ENCODE data around the gene SLC9A2.
A peak's percentile ranks its signal among the peaks of the same experiment; 100 is the strongest.

SLC9A2 gene

DNA sequence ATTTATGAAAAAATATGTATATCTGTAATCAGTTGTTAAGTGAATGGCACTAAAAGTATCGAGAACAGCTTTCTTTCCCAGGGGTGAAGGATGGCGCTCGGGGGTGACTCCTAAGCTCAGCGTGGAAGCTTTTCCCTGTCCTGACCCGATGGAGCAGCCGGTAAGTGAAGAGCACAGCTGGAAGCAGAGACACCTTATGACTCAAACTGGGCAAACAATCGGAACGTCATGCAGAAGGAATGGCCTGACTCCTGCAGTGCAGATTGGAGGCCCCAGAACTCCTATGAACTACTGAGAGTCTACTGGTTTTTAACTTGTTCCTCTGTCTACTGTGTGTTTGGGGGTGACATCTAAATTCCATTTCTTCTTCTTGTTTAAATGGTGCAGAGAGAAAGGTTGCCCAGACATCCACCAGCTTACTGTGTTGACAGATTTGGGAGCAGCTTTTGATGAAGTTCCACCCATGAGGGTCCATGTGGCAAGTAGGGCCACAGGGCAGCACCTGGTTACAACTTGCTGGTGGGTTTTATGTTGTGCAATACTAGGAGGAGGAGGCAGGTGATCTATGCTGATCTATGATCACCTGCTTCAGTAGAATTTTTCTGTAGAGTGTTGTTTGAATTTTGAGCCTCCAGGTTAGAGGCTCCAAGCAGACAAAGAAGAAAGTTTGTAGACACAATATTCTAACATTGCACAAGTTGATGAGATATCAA, 89.7 kb downstream of the SLC9A2 start:
- H3K9me3 ChIP-seq (ENCODE audit: insufficient read depth, low read depth, low read length), result no peaks in the 10 kb centered on the region
- H3K36me3 ChIP-seq (ENCODE audit: insufficient read depth, low read length), result no peaks in the 10 kb centered on the region
- no peak overlapping the region for H3K9ac ChIP-seq (ENCODE audit: low read depth, low read length)
- no peak overlapping the region for H3K27ac ChIP-seq (ENCODE audit: low read depth, low read length)
- WGBS, result 65% methylated on average over 8 of the region's 8 CpGs
- peaks cover 6% of the 10 kb centered on the region; the same call in 1 of the 2 replicates for H3K4me1 ChIP-seq (ENCODE audit: insufficient read depth, low read length)
- no peak overlapping the region for H3K4me3 ChIP-seq (ENCODE audit: low read length)
- no peaks in the 10 kb centered on the region for H3K27me3 ChIP-seq (ENCODE audit: insufficient read depth, low read length)

DNA sequence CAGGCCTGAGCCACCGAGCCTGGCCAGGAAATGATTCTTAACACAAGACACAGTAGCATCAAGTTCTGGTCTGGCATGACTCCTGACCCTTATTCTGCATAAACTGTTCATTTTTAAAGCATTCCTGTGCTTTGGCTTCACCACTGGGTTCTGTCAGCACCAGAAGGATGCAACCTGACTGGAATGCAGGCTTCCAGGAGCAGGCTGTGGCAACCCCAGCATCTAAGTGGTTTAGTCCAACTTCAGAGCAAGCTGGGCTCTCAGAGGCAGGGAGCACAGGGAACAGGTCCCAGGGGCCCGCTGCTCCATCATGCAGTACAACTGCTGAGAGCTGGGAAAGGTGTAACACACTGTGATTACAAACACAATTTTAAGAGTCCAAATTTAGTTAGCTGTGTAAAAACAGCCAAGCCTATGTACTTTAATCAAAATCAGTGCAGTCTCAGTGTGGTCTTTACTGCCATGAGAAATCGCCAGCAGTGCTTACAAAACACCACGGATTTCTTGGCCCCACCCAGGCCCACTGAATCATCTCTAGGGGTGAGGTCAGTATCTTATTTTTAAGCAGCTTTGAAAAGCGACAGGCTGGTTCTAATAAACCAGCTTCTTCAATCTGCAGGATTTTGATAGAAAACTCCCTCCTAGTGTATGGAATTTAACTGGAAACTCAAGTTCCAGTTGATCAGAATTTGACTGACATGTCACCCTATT, 98.1 kb downstream of the SLC9A2 start:
- H3K4me3 ChIP-seq (ENCODE audit: low read length), result no peak overlapping the region
- peaks cover 55% of the 10 kb centered on the region for H3K36me3 ChIP-seq (ENCODE audit: insufficient read depth, low read length)
- WGBS, result 95% methylated on average over 5 of the region's 5 CpGs
- no peaks in the 10 kb centered on the region for H3K9me3 ChIP-seq (ENCODE audit: insufficient read depth, low read depth, low read length)
- no peaks in the 10 kb centered on the region for H3K4me1 ChIP-seq (ENCODE audit: insufficient read depth, low read length)
- H3K9ac ChIP-seq (ENCODE audit: low read depth, low read length), result no peak overlapping the region
- H3K27ac ChIP-seq (ENCODE audit: low read depth, low read length), result no peak overlapping the region
- H3K27me3 ChIP-seq (ENCODE audit: insufficient read depth, low read length), result no peaks in the 10 kb centered on the region

DNA sequence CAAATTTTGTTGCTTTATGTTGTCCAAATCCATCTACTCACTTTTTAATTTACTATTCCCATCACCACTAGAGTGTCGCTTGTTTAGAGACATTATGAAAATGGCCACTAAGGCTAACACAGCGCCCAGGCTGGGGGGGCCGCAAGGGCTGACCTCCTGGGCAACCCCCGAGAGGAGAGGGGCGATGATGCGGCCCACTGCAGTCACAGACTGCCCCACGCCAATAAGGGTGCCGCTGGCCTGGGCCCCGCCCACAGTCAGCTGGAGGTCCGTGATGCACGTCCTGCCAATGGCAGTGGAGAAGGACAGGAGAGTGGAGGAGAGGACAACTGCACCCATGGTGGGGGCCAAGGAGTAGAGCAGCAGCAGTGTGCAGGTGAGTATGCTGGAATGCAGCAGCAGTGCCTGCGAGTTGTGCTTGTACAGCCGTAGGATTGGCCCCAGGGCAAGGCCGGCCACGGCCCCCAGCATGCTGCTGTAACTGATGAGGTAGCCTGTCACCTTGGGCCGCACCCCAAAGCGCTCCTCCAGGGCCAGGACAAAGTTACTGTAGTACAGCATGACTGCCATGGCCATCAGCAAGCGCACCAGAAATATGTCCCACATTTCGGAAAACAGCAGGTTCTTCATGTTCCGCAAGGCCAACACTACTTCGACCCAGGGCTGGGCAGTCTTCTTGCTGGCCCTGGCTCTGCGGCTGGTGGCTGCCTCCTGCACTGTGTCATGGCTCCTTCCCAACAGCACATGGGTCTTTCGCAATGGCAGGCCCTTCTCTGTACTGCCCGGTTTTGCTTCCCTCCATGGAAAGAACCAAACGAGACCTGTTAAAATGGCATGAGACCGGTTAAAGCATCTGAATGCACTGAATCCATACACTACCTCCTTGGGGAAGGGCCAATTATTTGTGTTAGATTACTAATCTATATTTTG, 99.3 kb downstream of the SLC9A2 start:
- Histone ChIP-seq H3K9me3 (ENCODE audit: insufficient read depth, low read depth, low read length) (no peaks in the 10 kb centered on the region), H3K9ac (ENCODE audit: low read depth, low read length) (no peak overlapping the region), H3K4me3 (ENCODE audit: low read length) (no peak overlapping the region), H3K27me3 (ENCODE audit: insufficient read depth, low read length) (no peaks in the 10 kb centered on the region), H3K36me3 (ENCODE audit: insufficient read depth, low read length) (peaks cover 67% of the 10 kb centered on the region), H3K27ac (ENCODE audit: low read depth, low read length) (no peak overlapping the region), H3K4me1 (ENCODE audit: insufficient read depth, low read length) (no peaks in the 10 kb centered on the region)
- WGBS, result 95% methylated on average over 26 of the region's 26 CpGs

DNA sequence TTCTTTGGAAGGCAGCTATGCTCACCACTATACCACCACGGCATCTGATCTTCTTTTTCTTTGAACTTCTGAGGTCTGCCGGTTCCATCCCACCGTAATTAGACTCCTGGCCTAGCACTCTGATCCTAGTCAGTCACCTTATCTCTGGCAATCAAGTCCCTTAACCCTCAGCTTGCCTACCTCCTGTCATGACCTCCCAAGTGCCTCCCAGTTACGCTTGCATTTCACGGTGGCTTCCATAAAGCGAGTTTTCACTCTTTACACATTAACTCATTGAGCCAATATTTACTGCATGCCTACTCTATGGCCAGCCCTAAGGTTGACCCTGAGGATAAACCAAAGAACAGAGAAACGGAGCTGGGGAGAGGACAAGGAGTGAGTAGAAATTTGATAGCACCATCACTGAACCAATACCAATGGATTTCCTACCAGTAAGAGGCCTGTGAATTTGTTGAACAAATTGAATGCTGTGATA, 104.7 kb downstream of the SLC9A2 start:
- Histone ChIP-seq H3K27ac (ENCODE audit: low read depth, low read length) (no peak overlapping the region), H3K36me3 (ENCODE audit: insufficient read depth, low read length) (peaks cover 81% of the 10 kb centered on the region), H3K4me3 (ENCODE audit: low read length) (no peak overlapping the region), H3K9ac (ENCODE audit: low read depth, low read length) (no peak overlapping the region), H3K9me3 (ENCODE audit: insufficient read depth, low read depth, low read length) (no peaks in the 10 kb centered on the region), H3K4me1 (ENCODE audit: insufficient read depth, low read length) (no peaks in the 10 kb centered on the region), H3K27me3 (ENCODE audit: insufficient read depth, low read length) (no peaks in the 10 kb centered on the region)
- 91% methylated on average over 7 of the region's 7 CpGs for WGBS

DNA sequence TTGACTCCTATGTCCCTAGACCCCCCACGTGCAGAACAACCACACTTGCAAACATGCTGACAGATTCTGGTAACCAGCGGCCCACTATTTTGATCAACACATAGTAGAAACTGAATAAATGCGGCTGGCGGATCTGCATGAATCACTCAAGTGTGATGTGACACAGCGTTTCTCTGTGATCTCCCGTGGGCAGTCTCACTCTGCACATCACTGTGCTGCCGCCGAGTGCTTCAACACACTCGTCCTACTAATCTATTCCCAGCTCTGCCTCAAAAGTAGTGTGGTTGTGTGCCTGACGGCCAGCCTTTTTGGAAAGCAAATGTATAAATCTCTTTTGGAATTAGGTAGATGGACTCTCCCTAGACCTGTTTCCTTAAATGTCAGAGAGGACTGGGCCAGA, 105.2 kb downstream of the SLC9A2 start:
- no peak overlapping the region for H3K9ac ChIP-seq (ENCODE audit: low read depth, low read length)
- no peaks in the 10 kb centered on the region for H3K4me1 ChIP-seq (ENCODE audit: insufficient read depth, low read length)
- 96% methylated on average over 10 of the region's 10 CpGs for WGBS
- no peak overlapping the region for H3K4me3 ChIP-seq (ENCODE audit: low read length)
- no peak overlapping the region for H3K27ac ChIP-seq (ENCODE audit: low read depth, low read length)
- no peaks in the 10 kb centered on the region for H3K9me3 ChIP-seq (ENCODE audit: insufficient read depth, low read depth, low read length)
- H3K36me3 ChIP-seq (ENCODE audit: insufficient read depth, low read length), result peaks cover 80% of the 10 kb centered on the region
- H3K27me3 ChIP-seq (ENCODE audit: insufficient read depth, low read length), result no peaks in the 10 kb centered on the region

DNA sequence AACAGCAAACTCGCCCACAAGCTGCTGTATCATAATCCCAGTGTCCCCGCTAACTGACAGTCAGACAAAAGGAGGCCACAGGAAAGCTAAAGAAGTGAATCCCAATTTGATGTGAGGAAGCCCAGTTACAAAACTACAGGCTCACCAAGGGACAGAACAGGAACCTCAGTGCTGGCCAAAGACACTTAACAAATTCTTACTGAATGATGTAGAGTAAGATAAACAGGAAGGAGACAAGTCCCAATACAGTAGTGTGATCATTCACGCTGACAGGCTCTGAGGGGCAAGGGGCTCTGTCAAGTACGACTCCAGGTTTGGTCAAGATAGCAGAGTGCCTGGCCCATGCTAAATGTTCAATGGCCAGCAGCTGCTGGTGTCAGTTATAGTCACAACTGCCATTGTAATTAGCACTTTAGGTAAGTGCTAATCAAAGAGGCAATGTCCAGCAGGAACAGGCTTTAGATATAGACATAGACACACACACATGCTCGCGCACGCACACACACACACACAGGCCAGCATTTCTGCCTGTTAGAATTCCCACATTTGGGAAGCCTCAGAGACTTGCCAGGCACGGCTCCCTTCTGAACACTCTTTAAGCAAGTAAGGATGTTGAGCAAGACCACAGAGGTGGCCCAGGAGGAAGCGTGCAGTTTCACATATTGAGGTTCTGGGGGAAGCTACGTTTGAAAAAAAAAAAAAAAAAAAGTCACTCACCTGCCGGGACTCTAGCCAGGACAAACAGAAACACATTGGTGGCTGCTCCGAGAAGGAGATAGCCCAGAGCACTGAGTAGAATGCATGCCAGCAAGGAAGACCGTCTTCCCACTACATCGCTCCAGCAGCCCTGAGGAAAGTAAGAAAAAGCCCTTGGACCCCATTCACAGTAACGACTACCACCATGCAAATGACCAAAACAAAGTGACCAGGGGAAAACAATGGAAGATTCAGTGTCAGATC, 107.1 kb downstream of the SLC9A2 start:
- Histone ChIP-seq H3K4me3 (ENCODE audit: low read length) (no peak overlapping the region), H3K9ac (ENCODE audit: low read depth, low read length) (no peak overlapping the region), H3K36me3 (ENCODE audit: insufficient read depth, low read length) (peaks cover 75% of the 10 kb centered on the region), H3K4me1 (ENCODE audit: insufficient read depth, low read length) (no peaks in the 10 kb centered on the region), H3K27ac (ENCODE audit: low read depth, low read length) (no peak overlapping the region), H3K9me3 (ENCODE audit: insufficient read depth, low read depth, low read length) (no peaks in the 10 kb centered on the region), H3K27me3 (ENCODE audit: insufficient read depth, low read length) (no peaks in the 10 kb centered on the region)
- WGBS, result 87% methylated on average over 15 of the region's 15 CpGs

DNA sequence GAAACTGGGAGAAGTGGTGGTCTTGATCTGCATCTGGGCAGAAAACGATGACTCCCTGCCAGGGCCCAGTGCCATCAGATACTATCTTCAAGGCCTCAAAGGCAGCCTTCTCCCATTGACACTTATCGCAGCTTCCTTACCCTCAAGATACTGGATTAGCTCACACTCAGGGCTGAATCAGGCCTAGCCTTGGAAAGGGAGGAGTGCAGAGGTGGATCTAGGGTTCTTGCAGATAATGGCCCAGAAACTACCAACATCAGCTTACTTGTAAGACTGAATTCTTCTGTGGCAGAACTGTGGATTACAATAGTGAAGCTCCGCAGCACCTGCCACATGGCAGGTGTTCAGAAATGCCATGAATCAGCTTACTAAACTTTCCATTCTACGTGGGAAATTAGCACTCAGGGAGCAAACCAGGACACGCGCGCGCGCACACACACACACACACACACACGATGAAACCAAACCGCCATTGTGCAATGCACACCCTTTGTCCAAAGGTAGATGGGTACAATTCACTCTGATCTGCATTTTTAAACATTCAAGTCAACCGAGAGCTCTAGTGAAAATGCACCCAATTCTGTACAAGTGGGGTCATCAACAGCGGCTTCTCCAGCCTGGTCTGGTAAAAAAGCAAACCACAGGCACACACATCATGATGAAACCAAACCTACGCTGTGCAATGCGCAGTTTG, 116.2 kb downstream of the SLC9A2 start:
- H3K27ac ChIP-seq (ENCODE audit: low read depth, low read length), result no peak overlapping the region
- WGBS, result 68% methylated on average over 15 of the region's 15 CpGs
- peak overlapping the region; percentile 85 for H3K4me3 ChIP-seq (ENCODE audit: low read length)
- peaks cover 19% of the 10 kb centered on the region for H3K36me3 ChIP-seq (ENCODE audit: insufficient read depth, low read length)
- H3K9ac ChIP-seq (ENCODE audit: low read depth, low read length), result peak overlapping the region; percentile 73
- peaks cover 7% of the 10 kb centered on the region; the same call in 1 of the 2 replicates for H3K4me1 ChIP-seq (ENCODE audit: insufficient read depth, low read length)
- H3K9me3 ChIP-seq (ENCODE audit: insufficient read depth, low read depth, low read length), result no peaks in the 10 kb centered on the region
- H3K27me3 ChIP-seq (ENCODE audit: insufficient read depth, low read length), result no peaks in the 10 kb centered on the region

DNA sequence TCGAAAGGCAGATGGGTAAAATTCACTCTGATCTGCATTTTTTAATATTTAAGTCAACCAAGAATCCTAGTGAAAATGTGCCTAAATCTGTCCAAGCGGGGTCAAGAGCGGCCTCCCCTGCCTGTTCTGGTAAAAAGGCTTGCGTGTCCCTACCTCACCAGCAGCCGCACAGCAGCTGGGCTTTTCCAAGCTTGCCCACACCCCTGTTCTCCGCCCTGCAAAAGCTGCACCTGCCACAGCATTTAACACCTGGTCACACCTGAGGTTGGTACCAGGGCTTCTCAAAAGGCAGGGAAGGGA, 116.7 kb downstream of the SLC9A2 start:
- Histone ChIP-seq H3K4me3 (ENCODE audit: low read length) (peak overlapping the region; percentile 85), H3K9ac (ENCODE audit: low read depth, low read length) (peak overlapping the region; percentile 73), H3K36me3 (ENCODE audit: insufficient read depth, low read length) (peaks cover 15% of the 10 kb centered on the region), H3K4me1 (ENCODE audit: insufficient read depth, low read length) (peaks cover 7% of the 10 kb centered on the region; the same call in 1 of the 2 replicates), H3K9me3 (ENCODE audit: insufficient read depth, low read depth, low read length) (no peaks in the 10 kb centered on the region), H3K27ac (ENCODE audit: low read depth, low read length) (no peak overlapping the region), H3K27me3 (ENCODE audit: insufficient read depth, low read length) (no peaks in the 10 kb centered on the region)
- 12% methylated on average over 6 of the region's 6 CpGs for WGBS

DNA sequence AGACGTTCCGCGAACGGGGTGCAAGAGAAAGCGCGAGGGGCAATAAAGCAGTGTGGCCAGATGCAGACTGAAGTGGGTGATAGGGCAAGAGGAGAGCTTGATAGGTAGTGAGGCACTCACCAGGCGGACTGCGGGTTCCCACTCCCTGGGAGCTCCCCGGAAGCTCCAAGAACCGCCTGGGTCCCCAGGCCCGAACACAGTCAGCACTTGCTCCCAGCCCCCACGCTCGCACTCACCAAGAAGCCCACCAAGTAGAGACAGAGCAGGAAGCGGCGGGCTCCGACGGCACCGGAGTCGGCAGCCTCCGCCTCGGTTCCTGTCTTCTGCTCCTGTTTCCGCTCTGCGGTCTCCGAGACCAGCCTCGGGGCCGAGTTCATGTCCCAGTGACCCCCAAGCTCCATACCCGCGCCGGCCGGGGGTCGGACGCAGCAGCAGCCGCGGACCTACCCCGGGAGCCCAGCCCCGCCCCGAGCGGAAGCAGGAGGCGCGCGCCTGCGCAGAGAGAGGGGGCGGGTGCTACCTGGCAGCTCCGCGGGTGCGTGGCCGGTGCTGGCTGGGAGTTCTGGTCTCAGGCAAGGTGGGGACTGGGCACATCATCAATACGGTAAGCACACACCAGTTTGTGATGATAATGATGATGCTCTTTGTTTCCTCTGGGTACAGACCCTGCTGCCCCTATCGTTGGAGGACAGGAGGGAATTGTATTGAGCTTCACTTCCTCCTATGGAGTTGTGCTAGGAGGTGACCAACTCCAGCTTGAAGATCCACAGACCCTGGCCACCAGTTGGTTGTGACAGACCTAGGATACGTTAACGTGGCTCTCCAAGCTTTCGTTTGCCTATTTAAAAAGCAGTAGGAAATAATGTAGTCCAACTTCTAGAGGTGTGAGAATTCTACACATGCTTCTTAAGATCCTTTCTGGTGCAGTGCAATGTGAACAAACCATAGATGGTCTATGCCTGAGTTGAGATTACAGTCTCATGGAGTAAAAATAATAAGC, 117.4 kb downstream of the SLC9A2 start:
- WGBS, result under 1% methylated on average over 52 of the region's 52 CpGs
- H3K4me3 ChIP-seq (ENCODE audit: low read length), result peak overlapping the region; percentile 85
- H3K36me3 ChIP-seq (ENCODE audit: insufficient read depth, low read length), result peaks cover 9% of the 10 kb centered on the region
- H3K27me3 ChIP-seq (ENCODE audit: insufficient read depth, low read length), result no peaks in the 10 kb centered on the region
- peak overlapping the region; percentile 73 for H3K9ac ChIP-seq (ENCODE audit: low read depth, low read length)
- no peaks in the 10 kb centered on the region for H3K9me3 ChIP-seq (ENCODE audit: insufficient read depth, low read depth, low read length)
- peaks cover 7% of the 10 kb centered on the region; the same call in 1 of the 2 replicates for H3K4me1 ChIP-seq (ENCODE audit: insufficient read depth, low read length)
- peak overlapping the region; percentile 21; the same call in 1 of the 2 replicates for H3K27ac ChIP-seq (ENCODE audit: low read depth, low read length)
